Caco-2 (cell line): ENCODE results near the gene TSEN34. TPM values are rescaled to one million over a fixed set of nuclear protein-coding genes. Genes with fewer than 3 reads are reported as not detected.

Source experiments
- BruUV-seq: library from RNA; stranded (reverse); fragments of 400-500 nt; replicated peaks from 2 replicates; lab custom pipeline; 2021; lab: Mats Ljungman, UMichigan
- CTCF ChIA-PET: fragments of 300-600 bp; sonication (Branson Sonifier 250); formaldehyde crosslinking; loops from one replicate; lab custom pipeline; 2022; ENCODE audit warnings: antibody characterized with exemption; lab: Charles Lee
- POLR2A ChIA-PET: fragments of 300-600 bp; sonication (Branson Sonifier 250); formaldehyde crosslinking; loops from one replicate; lab custom pipeline; 2022; ENCODE audit warnings: antibody characterized with exemption; lab: Charles Lee
- DNase-seq, 2 experiments: peaks; one replicate each; pipeline versions ENCODE4 v3.0.0 to v3.0.0-alpha.2; 2020 to 2022
- H3K27me3 ChIP-seq: replicated peaks from 2 replicates; pipeline ENCODE4 v1.6.0; 2011; ENCODE audit warnings: low read length; ENCODE audit not compliant: control insufficient read depth, insufficient read depth
- H3K36me3 ChIP-seq: 2 replicates; pipeline ENCODE4 v1.5.1; 2011; ENCODE audit warnings: low read length; ENCODE audit not compliant: control insufficient read depth, insufficient read depth
- H3K4me1 ChIP-seq: fragments of 250-450 bp; sonication (Bioruptor Pico); 2 replicates; pipeline ENCODE4 v1.5.1; 2020; ENCODE audit warnings: mild to moderate bottlenecking
- H3K4me3 ChIP-seq: 2 replicates; pipeline ENCODE4 v1.5.1; 2011; ENCODE audit warnings: low read depth, mild to moderate bottlenecking, control low read depth, low read length
- H3K9me3 ChIP-seq: fragments of 250-450 bp; sonication (Bioruptor Pico); 2 replicates; pipeline ENCODE4 v1.5.1; 2020; ENCODE audit warnings: mild to moderate bottlenecking, moderate library complexity
- H3K27ac Mint-ChIP-seq: one replicate; pipeline ENCODE4 v1.8.0; 2022; ENCODE audit warnings: mixed read lengths; ENCODE audit not compliant: unreplicated experiment
- H3K27me3 Mint-ChIP-seq: one replicate; pipeline ENCODE4 v1.8.0; 2022; ENCODE audit warnings: mixed read lengths; ENCODE audit not compliant: insufficient read depth, unreplicated experiment
- H3K36me3 Mint-ChIP-seq: one replicate; pipeline ENCODE4 v1.8.0; 2022; ENCODE audit warnings: mild to moderate bottlenecking, mixed read lengths; ENCODE audit not compliant: insufficient read depth, unreplicated experiment
- H3K4me1 Mint-ChIP-seq: one replicate; pipeline ENCODE4 v1.8.0; 2022; ENCODE audit warnings: low read depth, mixed read lengths; ENCODE audit not compliant: unreplicated experiment
- H3K4me3 Mint-ChIP-seq: one replicate; pipeline ENCODE4 v1.8.0; 2022; ENCODE audit warnings: mild to moderate bottlenecking, moderate library complexity, mixed read lengths; ENCODE audit not compliant: unreplicated experiment
- H3K9me3 Mint-ChIP-seq: one replicate; pipeline ENCODE4 v1.8.0; 2022; ENCODE audit warnings: mixed read lengths; ENCODE audit not compliant: unreplicated experiment
- intact Hi-C: fragments of 100-400 bp; cut with micrococcal nuclease; formaldehyde crosslinking; loops from one replicate; pipeline ENCODE4 v1.10.0; 2022; ENCODE audit not compliant: unreplicated experiment
- total RNA-seq: library from RNA; stranded (reverse); gene quantifications from 2 replicates; pipeline ENCODE4 v1.2.3, GENCODE V29; 2022
- TF ChIP-seq, protein P1 (sequence below), 2 experiments: fragments of 200-600 bp in 1 of 2; IDR thresholded peaks; 1 replicate in 1 of 2; 2 replicates in 1 of 2; pipeline versions ENCODE4 v1.5.1 to v1.8.0; 2011 to 2022; ENCODE audit warnings: antibody characterized with exemption in 1 of 2, control low read depth in 1 of 2, inconsistent platforms in 1 of 2, low read depth in 1 of 2, low read length in 1 of 2, mild to moderate bottlenecking in 1 of 2, moderate library complexity in 1 of 2; ENCODE audit not compliant: insufficient read depth in 1 of 2, severe bottlenecking in 1 of 2, unreplicated experiment in 1 of 2

Gene TSEN34
- total RNA-seq, 1 experiment from 2014 or later = 42.6 TPM

DNA sequence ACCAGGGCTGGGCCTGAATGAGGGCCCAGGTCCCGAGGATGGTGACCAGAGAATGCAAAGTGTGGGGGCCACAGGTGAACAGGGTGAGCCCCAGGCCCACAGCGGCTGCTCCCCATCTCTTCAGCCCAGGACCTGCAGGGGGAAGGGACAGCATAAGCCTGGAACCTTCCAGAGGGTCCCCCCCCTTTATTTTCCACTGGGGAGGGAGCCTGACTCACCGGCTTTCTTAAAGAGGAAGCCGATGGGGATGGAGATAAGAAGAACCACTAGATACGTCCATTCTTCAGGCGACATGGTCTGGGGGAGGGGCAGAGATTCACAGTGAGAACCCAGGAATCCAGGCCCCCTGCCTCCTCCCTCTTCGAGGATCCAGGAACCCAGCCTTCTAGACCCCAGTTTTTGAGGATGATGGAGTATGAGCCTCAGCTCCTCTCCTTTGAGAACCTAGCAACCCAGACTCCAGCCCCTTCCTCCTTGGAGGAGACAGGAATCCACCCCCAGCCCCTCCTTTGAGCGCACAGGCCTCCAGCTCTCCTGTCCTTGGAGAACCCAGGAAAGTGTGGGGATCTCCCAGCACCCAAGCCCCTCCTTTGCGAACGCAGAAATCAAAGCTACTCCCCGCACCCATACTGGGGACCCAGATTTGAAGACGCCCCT is 2.8 kb upstream of the TSEN34 start:
- intact Hi-C loops = no loop called here
- no peak for DNase-seq
- Mint-ChIP-seq H3K4me3 (peak overlapping the region; percentile 85), H3K9me3 (no peaks in the 10 kb centered on the region), H3K4me1 (peaks cover 34% of the 10 kb centered on the region), H3K27ac (peak overlapping the region; percentile 98), H3K36me3 (peaks cover 75% of the 10 kb centered on the region), H3K27me3 (no peaks in the 10 kb centered on the region)
- H3K9me3 ChIP-seq = no peaks in the 10 kb centered on the region
- TF ChIP-seq, protein P1, sequence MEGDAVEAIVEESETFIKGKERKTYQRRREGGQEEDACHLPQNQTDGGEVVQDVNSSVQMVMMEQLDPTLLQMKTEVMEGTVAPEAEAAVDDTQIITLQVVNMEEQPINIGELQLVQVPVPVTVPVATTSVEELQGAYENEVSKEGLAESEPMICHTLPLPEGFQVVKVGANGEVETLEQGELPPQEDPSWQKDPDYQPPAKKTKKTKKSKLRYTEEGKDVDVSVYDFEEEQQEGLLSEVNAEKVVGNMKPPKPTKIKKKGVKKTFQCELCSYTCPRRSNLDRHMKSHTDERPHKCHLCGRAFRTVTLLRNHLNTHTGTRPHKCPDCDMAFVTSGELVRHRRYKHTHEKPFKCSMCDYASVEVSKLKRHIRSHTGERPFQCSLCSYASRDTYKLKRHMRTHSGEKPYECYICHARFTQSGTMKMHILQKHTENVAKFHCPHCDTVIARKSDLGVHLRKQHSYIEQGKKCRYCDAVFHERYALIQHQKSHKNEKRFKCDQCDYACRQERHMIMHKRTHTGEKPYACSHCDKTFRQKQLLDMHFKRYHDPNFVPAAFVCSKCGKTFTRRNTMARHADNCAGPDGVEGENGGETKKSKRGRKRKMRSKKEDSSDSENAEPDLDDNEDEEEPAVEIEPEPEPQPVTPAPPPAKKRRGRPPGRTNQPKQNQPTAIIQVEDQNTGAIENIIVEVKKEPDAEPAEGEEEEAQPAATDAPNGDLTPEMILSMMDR (IDR thresholded peaks at IDR 0.05; ENCODE audit: insufficient read depth in 1 of 2, low read depth in 1 of 2, low read length in 1 of 2, severe bottlenecking in 1 of 2, unreplicated experiment in 1 of 2) = no peak
- peak overlapping the region; percentile 71 for H3K4me3 ChIP-seq
- H3K4me1 ChIP-seq = 0 out of 2 replicates have a peak, but pooled peaks cover 6% of the 10 kb centered on the region
- no peaks in the 10 kb centered on the region for H3K36me3 ChIP-seq
- ChIA-PET POLR2A (interaction anchor here (0.7 to 5.7 kb wide), 8 partner anchors 11 to 73 kb away, joined by 3 to 98 read pairs (median 12); partner anchors contain the start of genes CNOT3, PRPF31, RPS9 and TFPT), CTCF (interaction anchor here (0.6 to 3.4 kb wide), 6 partner anchors 14 to 792 kb away, joined by 3 to 56 read pairs (median 8); partner anchors contain the start of genes LENG1 and TMC4)
- TSS peak; percentile 26 for BruUV-seq
- no peaks in the 10 kb centered on the region for H3K27me3 ChIP-seq

DNA sequence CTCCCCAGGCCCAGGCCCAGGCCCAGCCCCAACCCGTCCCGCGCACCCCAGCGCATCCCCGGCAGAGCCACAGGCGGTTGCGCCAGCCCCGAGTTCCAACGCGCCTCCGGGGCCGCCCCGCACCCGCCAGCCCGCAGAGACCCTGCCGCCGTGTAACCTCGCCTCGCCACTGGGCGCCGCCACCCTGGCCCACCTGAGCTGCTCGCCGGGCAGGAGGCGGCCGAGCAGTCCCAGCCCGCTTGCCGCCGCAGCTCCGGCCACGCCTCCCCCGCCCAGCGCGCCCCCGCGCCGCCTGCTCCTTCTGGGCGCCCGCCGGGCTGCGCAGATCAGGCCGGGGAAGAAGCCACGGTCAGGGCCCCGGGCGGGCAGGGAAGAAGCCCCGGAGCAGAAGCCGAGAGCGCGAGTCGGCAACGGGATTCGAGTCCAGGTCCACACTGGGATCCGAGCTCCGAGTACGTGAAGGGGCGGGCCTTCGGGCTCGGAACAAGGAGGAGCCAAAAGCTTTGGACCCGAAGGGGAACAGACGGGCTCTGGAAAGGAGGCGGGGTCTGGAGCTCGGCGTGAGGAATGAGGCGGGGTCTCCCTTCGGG is 1.9 kb upstream of the TSEN34 start, which contains the start of gene MBOAT7:
Gene MBOAT7 (minus strand): TSS at position 436 of the 590 bp plus-strand sequence. CDS start 1,072 bp downstream, outside the sequence.
- H3K4me1 Mint-ChIP-seq = peaks cover 34% of the 10 kb centered on the region
- Histone ChIP-seq H3K9me3 (no peaks in the 10 kb centered on the region), H3K4me1 (0 out of 2 replicates have a peak, but pooled peaks cover 6% of the 10 kb centered on the region), H3K27me3 (no peaks in the 10 kb centered on the region), H3K4me3 (peak within 1 kb of the TSS; percentile 97), H3K36me3 (no peaks in the 10 kb centered on the region)
- TF ChIP-seq, protein P1 (IDR thresholded peaks at IDR 0.05; ENCODE audit: insufficient read depth in 1 of 2, low read depth in 1 of 2, low read length in 1 of 2, severe bottlenecking in 1 of 2, unreplicated experiment in 1 of 2) = peak; percentile 34 to 45
- ChIA-PET POLR2A (interaction anchor here (0.5 to 5.7 kb wide), 18 partner anchors 9 to 322 kb away, joined by 3 to 98 read pairs (median 6); partner anchors contain the start of genes CNOT3, LENG1, LENG8 and LENG9), CTCF (interaction anchor here (0.6 to 3.4 kb wide), 18 partner anchors 9 to 1465 kb away, joined by 3 to 56 read pairs (median 4); partner anchors contain the start of genes CNOT3, LENG1, LENG8 and LENG9)
- intact Hi-C loops = loop anchor here (1.0 kb wide), 2 partner anchors 30 to 43 kb away; partner anchors contain the start of gene LENG1
- BruUV-seq = no TSS peak
- peak in 1 of 2 experiments; percentile 92 for DNase-seq
- peak within 1 kb of the TSS; percentile 85 for H3K4me3 Mint-ChIP-seq
- peaks cover 73% of the 10 kb centered on the region for H3K36me3 Mint-ChIP-seq
- peak within 1 kb of the TSS; percentile 98 for H3K27ac Mint-ChIP-seq
- H3K27me3 Mint-ChIP-seq = no peaks in the 10 kb centered on the region
- H3K9me3 Mint-ChIP-seq = no peaks in the 10 kb centered on the region
